Measurements from ENCODE around the gene BDKRB1. TPM values are rescaled to one million over a fixed set of nuclear protein-coding genes. Genes with fewer than 3 reads are reported as not detected.

Gene BDKRB1
- total RNA-seq, 4 donors from 2014 or later = 0.63 to 2.4 (median 2.2) TPM; not detected in 1

DNA sequence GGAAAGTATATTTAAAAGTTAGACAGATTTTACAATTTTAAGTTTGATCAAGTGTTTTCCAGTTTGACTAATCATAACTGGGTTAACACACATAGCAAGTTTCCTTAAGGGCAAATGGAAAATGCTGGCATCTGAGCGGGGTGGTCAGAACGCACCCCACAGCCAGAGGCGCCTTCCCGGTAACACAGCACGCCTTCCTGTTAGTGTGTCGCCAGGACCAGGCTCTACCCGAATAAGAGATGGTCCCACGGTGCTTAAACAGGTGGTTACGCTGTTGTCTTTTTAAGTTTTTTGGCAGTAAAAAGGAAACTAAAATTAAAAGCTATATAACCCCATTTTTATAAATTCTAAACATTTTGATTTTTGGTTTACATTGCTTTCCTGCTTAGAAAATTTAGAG lies 28.0 kb downstream of the BDKRB1 start:
- Histone ChIP-seq H3K4me1 (no peaks in the 10 kb centered on the region), H3K27ac (no peak overlapping the region), H3K4me3 (no peak overlapping the region), H3K36me3 (peaks cover 0 to 78% (median 0%) of the 10 kb centered on the region in 3 donors), H3K9me3 (no peaks in the 10 kb centered on the region), H3K27me3 (no peaks in the 10 kb centered on the region)
- TF ChIP-seq POLR2A (IDR thresholded peaks at IDR 0.05) = no peak
- TF ChIP-seq, protein P1, sequence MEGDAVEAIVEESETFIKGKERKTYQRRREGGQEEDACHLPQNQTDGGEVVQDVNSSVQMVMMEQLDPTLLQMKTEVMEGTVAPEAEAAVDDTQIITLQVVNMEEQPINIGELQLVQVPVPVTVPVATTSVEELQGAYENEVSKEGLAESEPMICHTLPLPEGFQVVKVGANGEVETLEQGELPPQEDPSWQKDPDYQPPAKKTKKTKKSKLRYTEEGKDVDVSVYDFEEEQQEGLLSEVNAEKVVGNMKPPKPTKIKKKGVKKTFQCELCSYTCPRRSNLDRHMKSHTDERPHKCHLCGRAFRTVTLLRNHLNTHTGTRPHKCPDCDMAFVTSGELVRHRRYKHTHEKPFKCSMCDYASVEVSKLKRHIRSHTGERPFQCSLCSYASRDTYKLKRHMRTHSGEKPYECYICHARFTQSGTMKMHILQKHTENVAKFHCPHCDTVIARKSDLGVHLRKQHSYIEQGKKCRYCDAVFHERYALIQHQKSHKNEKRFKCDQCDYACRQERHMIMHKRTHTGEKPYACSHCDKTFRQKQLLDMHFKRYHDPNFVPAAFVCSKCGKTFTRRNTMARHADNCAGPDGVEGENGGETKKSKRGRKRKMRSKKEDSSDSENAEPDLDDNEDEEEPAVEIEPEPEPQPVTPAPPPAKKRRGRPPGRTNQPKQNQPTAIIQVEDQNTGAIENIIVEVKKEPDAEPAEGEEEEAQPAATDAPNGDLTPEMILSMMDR (IDR thresholded peaks at IDR 0.05) = no peak
- TF ChIP-seq EP300 (IDR thresholded peaks at IDR 0.05) = no peak
- WGBS, 2 donors = 90 to 93% methylated on average over 9 of the region's 9 CpGs
- no peak for DNase-seq (ENCODE audit: low spot score in 2 of 2)

DNA sequence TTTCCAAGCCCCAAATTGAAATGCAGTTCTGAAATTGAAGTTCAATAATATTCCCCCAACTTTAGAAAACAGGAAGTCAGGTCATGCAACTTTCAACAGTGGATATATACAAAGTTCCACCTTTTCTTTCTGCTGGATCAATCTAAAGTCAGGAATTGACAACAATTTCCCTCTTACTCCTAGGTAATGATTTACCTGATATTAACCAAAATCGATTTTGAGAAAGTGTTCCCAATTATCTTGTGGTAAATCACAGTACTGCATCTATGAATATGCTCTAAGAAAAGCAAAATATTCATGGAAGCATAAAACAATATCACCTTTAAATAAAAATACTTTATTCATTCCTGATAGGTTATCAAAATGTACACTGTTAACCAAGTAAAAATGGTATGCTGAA lies 28.4 kb downstream of the BDKRB1 start:
- Histone ChIP-seq H3K36me3 (peaks cover 0 to 79% (median 0%) of the 10 kb centered on the region in 3 donors), H3K4me1 (no peaks in the 10 kb centered on the region), H3K27ac (no peak overlapping the region), H3K4me3 (no peak overlapping the region), H3K9me3 (no peaks in the 10 kb centered on the region), H3K27me3 (no peaks in the 10 kb centered on the region)
- no peak for TF ChIP-seq POLR2A (IDR thresholded peaks at IDR 0.05)
- TF ChIP-seq, protein P1 (IDR thresholded peaks at IDR 0.05) = no peak
- no peak for TF ChIP-seq EP300 (IDR thresholded peaks at IDR 0.05)
- DNase-seq (ENCODE audit: low spot score in 2 of 2) = no peak
- WGBS, 2 donors = 82 to 88% methylated on average over 1 of the region's 1 CpG

DNA sequence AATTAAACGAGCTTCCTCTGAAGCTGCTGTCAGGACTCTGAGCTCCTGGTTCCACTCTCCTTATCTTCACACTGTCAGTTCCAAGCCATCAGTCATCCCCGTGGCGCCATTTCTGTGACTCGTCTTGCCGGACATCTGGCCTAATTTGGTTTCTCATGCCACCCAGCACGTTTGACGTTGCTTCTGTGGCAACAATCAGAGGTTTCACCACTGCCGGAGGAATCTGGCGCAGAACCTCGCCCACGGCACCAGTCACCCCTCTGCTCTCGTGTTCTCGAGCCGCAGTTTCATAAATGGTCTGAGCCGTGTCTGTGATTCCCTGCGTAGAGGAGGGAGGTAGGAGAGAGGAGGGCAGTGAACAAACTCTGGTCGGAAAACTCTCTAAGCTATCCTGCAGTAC lies 29.7 kb downstream of the BDKRB1 start:
- 76 to 82% methylated on average over 17 of the region's 17 CpGs for WGBS, 2 donors
- H3K27me3 ChIP-seq = no peaks in the 10 kb centered on the region
- H3K27ac ChIP-seq = no peak overlapping the region
- no peaks in the 10 kb centered on the region for H3K9me3 ChIP-seq
- peaks cover 0 to 80% (median 0%) of the 10 kb centered on the region in 3 donors for H3K36me3 ChIP-seq
- no peaks in the 10 kb centered on the region for H3K4me1 ChIP-seq
- no peak overlapping the region for H3K4me3 ChIP-seq
- DNase-seq (ENCODE audit: low spot score in 2 of 2) = no peak
- TF ChIP-seq, protein P1 (IDR thresholded peaks at IDR 0.05) = no peak
- TF ChIP-seq POLR2A (IDR thresholded peaks at IDR 0.05) = no peak
- no peak for TF ChIP-seq EP300 (IDR thresholded peaks at IDR 0.05)

DNA sequence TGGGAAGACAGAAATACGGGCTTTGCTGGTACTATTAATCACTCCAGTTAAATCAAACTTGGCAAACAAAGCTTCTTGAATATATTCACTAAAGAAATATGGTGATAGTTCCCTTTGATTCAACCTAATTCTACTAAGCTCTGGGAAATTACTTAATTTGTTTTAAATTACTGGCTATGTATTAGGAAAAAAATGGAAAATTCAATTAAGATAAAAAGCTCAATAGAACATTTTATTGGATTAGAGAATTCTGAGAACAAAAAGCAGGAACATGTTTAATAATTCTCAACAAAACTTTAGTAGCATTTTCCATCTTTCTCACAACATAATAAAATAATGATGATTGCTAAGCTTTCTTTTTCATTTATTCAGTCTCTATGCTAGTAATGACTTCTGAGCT lies 30.2 kb downstream of the BDKRB1 start:
- 88 to 91% methylated on average over 1 of the region's 1 CpG for WGBS, 2 donors
- no peak overlapping the region for H3K4me3 ChIP-seq
- H3K27me3 ChIP-seq = no peaks in the 10 kb centered on the region
- DNase-seq (ENCODE audit: low spot score in 2 of 2) = no peak
- H3K27ac ChIP-seq = no peak overlapping the region
- no peaks in the 10 kb centered on the region for H3K4me1 ChIP-seq
- H3K9me3 ChIP-seq = no peaks in the 10 kb centered on the region
- TF ChIP-seq EP300 (IDR thresholded peaks at IDR 0.05) = no peak
- TF ChIP-seq POLR2A (IDR thresholded peaks at IDR 0.05) = no peak
- TF ChIP-seq, protein P1 (IDR thresholded peaks at IDR 0.05) = no peak
- peaks cover 0 to 82% (median 0%) of the 10 kb centered on the region in 3 donors for H3K36me3 ChIP-seq

DNA sequence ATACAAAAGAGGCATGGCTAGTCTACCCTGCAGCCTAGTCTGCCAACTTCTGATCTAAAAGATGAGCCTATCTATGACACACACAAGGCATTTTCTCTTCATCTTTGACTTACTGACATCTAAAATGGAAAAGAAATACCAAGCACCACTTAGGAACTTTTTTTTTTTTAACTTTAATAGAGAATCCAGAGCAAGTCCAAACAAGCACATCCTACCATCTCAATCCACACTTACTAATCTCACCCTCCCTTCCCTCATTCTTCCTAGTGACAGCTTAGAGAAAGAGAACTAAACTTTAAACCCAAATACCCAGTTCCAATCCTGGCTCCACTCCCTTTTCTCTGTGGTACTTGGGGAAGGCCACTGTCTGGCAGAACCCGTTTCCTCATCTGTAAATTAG lies 31.8 kb downstream of the BDKRB1 start:
- H3K4me1 ChIP-seq = no peaks in the 10 kb centered on the region
- WGBS, 2 donors = 100% methylated on average over 1 of the region's 1 CpG
- H3K27ac ChIP-seq = no peak overlapping the region
- no peak for TF ChIP-seq POLR2A (IDR thresholded peaks at IDR 0.05)
- TF ChIP-seq, protein P1 (IDR thresholded peaks at IDR 0.05) = no peak
- TF ChIP-seq EP300 (IDR thresholded peaks at IDR 0.05) = no peak
- no peaks in the 10 kb centered on the region for H3K27me3 ChIP-seq
- H3K9me3 ChIP-seq = no peaks in the 10 kb centered on the region
- no peak for DNase-seq (ENCODE audit: low spot score in 2 of 2)
- no peak overlapping the region for H3K4me3 ChIP-seq
- peaks cover 0 to 77% (median 0%) of the 10 kb centered on the region in 3 donors for H3K36me3 ChIP-seq

Measured in tibial nerve (tissue), 4 donors.